Activated CD8-positive, alpha-beta T cell treated with anti-CD3 and anti-CD28 coated beads, Interleukin-2, amount 10 ng/mL, durations not matched to agents 7 days and 5 days (primary cell): Measurements from ENCODE around the gene CHODL. TPM values are rescaled to one million over a fixed set of nuclear protein-coding genes. Genes with fewer than 3 reads are reported as not detected.

ENCODE experiments used
- ATAC-seq: fragments of 150-1000 bp; cut with Tn5 transposase; one replicate; pipeline ENCODE4 v1.10.0; 2021; ENCODE audit warnings: moderate library complexity
- CTCF ChIA-PET: fragments of 350-600 bp; sonication (Branson Sonifier 250); formaldehyde crosslinking; loops from one replicate; lab custom pipeline; 2021; ENCODE audit warnings: antibody characterized with exemption; lab: Charles Lee
- POLR2A ChIA-PET: fragments of 350-600 bp; sonication (Branson Sonifier 250); formaldehyde crosslinking; loops from one replicate; lab custom pipeline; 2021; ENCODE audit warnings: antibody characterized with exemption; lab: Charles Lee
- DNase-seq: peaks from one replicate; pipeline ENCODE4 v3.0.0-alpha.2; 2020
- H3K27ac Mint-ChIP-seq: one replicate; pipeline ENCODE4 v1.8.0; 2021; ENCODE audit warnings: mild to moderate bottlenecking, mixed read lengths
- H3K27me3 Mint-ChIP-seq: one replicate; pipeline ENCODE4 v1.8.0; 2021; ENCODE audit warnings: low read depth, mixed read lengths
- H3K36me3 Mint-ChIP-seq: one replicate; pipeline ENCODE4 v1.8.0; 2021; ENCODE audit warnings: low read depth, mixed read lengths
- H3K4me1 Mint-ChIP-seq: one replicate; pipeline ENCODE4 v1.8.0; 2021; ENCODE audit warnings: low read depth, mixed read lengths
- H3K4me3 Mint-ChIP-seq: one replicate; pipeline ENCODE4 v1.8.0; 2021; ENCODE audit warnings: mild to moderate bottlenecking, mixed read lengths
- H3K9me3 Mint-ChIP-seq: one replicate; pipeline ENCODE4 v1.8.0; 2022; ENCODE audit warnings: mixed read lengths; ENCODE audit not compliant: insufficient read depth
- total RNA-seq, 2 experiments: library from RNA; stranded (reverse); gene quantifications; one replicate each; pipeline ENCODE4 v1.2.3, GENCODE V29; 2021

CHODL gene, protein sequence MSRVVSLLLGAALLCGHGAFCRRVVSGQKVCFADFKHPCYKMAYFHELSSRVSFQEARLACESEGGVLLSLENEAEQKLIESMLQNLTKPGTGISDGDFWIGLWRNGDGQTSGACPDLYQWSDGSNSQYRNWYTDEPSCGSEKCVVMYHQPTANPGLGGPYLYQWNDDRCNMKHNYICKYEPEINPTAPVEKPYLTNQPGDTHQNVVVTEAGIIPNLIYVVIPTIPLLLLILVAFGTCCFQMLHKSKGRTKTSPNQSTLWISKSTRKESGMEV
- not detected for total RNA-seq

DNA sequence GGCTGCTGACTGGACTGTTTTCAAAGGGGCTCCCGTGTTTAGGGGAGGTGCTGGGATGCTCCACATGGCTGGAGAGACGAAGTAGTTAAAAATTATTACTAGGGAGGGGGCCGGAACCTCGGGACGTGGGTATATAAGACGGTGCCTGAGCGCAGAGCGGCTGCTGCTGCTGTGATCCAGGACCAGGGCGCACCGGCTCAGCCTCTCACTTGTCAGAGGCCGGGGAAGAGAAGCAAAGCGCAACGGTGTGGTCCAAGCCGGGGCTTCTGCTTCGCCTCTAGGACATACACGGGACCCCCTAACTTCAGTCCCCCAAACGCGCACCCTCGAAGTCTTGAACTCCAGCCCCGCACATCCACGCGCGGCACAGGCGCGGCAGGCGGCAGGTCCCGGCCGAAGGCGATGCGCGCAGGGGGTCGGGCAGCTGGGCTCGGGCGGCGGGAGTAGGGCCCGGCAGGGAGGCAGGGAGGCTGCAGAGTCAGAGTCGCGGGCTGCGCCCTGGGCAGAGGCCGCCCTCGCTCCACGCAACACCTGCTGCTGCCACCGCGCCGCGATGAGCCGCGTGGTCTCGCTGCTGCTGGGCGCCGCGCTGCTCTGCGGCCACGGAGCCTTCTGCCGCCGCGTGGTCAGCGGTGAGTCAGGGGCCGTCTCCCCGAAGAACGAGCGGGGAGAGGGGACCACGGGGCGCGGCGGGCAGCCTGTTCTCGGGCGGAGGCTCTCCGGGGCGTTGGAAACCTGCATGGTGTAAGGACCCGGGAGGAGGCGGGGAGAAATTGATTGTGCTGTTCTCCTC is at the start of gene CHODL:
CHODL (plus strand) TSS at position 163 of the 793 bp plus-strand sequence; CDS start at position 554, 391 bp downstream.
- Mint-ChIP-seq H3K4me1 (no peaks in the 10 kb centered on the region), H3K27me3 (peaks cover 21% of the 10 kb centered on the region), H3K27ac (no peak within 1 kb of the TSS), H3K4me3 (no peak within 1 kb of the TSS), H3K36me3 (no peaks in the 10 kb centered on the region), H3K9me3 (no peaks in the 10 kb centered on the region)
- POLR2A ChIA-PET, result no interaction called here
- ATAC-seq, result no peak
- CTCF ChIA-PET, result no interaction called here
- DNase-seq, result no peak

DNA sequence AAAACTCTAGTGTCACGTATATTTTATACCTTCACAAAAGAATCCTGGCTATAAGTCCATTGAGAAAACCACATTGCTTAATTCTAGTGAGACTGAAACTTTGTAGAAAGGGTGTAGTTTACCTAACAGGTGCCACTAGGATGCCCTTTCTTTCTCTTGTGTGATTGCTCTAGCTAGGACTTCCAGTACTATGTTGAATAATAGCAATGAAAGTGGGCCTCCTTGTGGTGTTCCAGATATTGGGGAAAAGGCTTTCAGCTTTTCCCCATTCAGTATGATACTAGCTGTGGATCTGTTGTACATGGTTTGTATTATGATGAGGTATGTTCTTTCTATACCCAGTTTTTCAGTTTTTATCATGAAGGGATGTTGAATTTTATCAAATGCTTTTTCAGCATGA is 39.7 kb upstream of the CHODL start:
- Mint-ChIP-seq H3K27ac (no peak overlapping the region), H3K27me3 (no peaks in the 10 kb centered on the region), H3K9me3 (no peaks in the 10 kb centered on the region), H3K4me3 (no peak overlapping the region), H3K36me3 (no peaks in the 10 kb centered on the region), H3K4me1 (no peaks in the 10 kb centered on the region)
- ATAC-seq (no peak), DNase-seq (no peak)
- ChIA-PET CTCF (interaction anchor here (1.6 kb wide), 1 partner anchor 164 kb away, joined by 9 read pairs; no protein-coding TSS in a partner anchor), POLR2A (no interaction called here)

DNA sequence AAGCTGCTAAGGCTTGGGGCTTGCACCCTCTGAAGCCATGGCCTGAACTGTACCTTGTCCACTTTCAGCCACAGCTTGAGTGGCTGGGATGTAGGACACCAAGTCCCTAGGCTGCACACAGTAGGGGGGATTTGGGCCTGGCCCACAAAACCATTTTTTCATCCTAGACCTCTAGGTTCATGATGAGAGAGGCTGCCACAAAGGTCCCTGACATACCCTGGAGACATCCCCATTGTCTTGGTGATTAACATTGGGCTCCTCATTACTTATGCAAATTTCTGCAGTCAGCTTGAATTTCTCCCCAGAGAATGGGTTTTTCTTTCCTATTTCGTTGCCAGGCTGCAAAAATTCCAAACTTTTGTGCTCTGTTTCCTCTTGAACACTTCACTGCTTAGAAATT is 26.3 kb upstream of the CHODL start:
- Mint-ChIP-seq H3K4me3 (no peak overlapping the region), H3K9me3 (peaks cover 15% of the 10 kb centered on the region), H3K36me3 (no peaks in the 10 kb centered on the region), H3K27me3 (no peaks in the 10 kb centered on the region), H3K27ac (no peak overlapping the region), H3K4me1 (no peaks in the 10 kb centered on the region)
- ATAC-seq (no peak), DNase-seq (no peak)
- ChIA-PET POLR2A (no interaction called here), CTCF (no interaction called here)

DNA sequence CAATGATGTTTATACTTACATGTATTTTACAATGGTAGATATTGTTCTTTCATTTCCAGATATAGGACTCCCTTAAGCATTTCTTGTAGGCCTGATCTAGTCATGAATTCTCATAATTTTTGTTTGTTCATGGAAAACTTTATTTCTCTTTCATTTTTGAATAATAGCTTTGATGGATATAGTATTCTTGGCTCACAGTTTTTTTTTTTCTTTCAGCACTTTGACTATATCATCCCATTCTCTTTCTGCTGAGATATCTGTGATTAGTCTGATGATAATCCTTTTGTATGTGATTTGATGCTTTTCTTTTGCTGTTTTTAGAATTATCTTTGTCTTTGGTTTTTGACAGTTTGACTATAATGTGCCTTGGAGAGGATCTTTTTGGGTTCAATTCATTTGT is 24.1 kb upstream of the CHODL start:
- H3K4me3 Mint-ChIP-seq, result no peak overlapping the region
- CTCF ChIA-PET, result no interaction called here
- no peaks in the 10 kb centered on the region for H3K27me3 Mint-ChIP-seq
- H3K9me3 Mint-ChIP-seq, result peaks cover 15% of the 10 kb centered on the region
- ATAC-seq, result no peak
- no peak overlapping the region for H3K27ac Mint-ChIP-seq
- H3K36me3 Mint-ChIP-seq, result no peaks in the 10 kb centered on the region
- DNase-seq, result no peak
- no peaks in the 10 kb centered on the region for H3K4me1 Mint-ChIP-seq
- POLR2A ChIA-PET, result no interaction called here

DNA sequence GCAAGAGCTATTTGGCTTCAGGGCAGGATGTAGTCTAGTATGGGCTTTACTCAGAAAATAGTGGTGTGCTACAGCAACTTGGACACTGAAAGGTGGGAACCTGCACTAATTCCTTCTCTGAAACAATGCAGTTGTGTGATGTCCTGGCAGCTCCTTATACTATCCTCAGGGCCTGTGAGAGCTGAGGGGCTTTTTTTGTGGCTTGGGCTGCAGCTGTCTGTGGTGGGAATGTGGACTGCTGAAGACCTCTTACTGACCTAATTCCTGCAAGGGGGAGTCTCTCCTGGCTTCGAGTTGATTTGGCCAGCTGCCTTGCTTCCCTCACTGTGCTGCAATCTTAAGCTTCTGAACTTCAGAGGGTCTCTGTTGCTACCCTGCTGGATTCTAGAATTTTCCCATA is 22.3 kb upstream of the CHODL start:
- Mint-ChIP-seq H3K4me3 (no peak overlapping the region), H3K36me3 (no peaks in the 10 kb centered on the region), H3K27ac (no peak overlapping the region), H3K4me1 (no peaks in the 10 kb centered on the region), H3K9me3 (peaks cover 15% of the 10 kb centered on the region), H3K27me3 (no peaks in the 10 kb centered on the region)
- POLR2A ChIA-PET, result no interaction called here
- ATAC-seq, result no peak
- CTCF ChIA-PET, result no interaction called here
- no peak for DNase-seq

DNA sequence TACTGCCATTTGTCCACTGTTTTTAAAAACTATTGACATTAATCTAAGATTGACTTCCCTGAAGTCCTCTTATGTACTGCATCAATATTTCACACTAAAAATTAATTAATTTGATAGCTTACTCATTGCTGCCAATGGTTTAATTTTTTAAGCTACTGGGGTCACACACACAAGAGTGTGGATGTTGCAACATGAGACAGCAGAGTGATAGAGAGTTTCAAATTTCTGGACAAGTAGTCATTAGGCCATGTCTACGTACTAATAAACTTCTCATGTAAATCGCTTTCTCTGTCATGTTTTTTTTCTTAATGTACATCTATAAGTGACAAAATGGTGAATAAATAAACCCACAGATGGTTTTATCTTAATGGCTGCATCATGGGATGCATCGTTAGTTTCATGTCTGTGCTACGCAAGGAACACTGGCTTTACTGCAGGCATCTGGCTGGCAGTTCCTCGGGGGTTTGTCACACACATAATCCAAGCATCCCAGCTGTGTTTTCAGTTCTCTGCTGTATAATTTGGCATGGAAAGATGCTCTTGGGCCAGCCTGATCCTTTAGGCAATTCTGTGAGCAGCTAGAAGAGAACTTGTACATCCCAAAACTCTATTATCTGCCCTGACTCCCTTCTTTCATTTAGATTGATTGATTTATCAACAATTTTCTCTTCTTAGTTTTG is 16.4 kb upstream of the CHODL start:
- Mint-ChIP-seq H3K36me3 (no peaks in the 10 kb centered on the region), H3K4me3 (no peak overlapping the region), H3K27ac (no peak overlapping the region), H3K4me1 (no peaks in the 10 kb centered on the region), H3K27me3 (no peaks in the 10 kb centered on the region), H3K9me3 (no peaks in the 10 kb centered on the region)
- ATAC-seq (no peak), DNase-seq (no peak)
- ChIA-PET CTCF (no interaction called here), POLR2A (no interaction called here)

DNA sequence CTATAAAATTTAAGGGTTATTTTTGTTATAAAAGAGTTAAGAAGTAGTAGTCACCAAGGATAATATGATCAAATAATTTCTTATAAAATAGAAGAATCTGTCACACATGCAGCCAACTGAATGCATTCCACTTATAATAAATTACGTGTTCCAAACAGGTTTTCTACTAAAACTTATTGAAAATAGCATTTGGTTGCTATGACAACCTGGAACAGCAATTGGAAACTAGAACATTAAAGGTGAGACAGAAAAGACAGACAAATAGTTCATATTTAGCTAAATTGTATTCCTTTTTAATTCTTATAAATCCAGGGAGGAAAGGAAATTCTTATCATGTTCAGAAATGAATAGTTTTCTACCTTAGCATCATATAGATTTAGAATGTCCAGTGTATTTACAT is 9.1 kb upstream of the CHODL start:
- ATAC-seq, result no peak
- DNase-seq, result no peak
- ChIA-PET CTCF (no interaction called here), POLR2A (no interaction called here)
- no peaks in the 10 kb centered on the region for H3K9me3 Mint-ChIP-seq
- H3K4me1 Mint-ChIP-seq, result no peaks in the 10 kb centered on the region
- no peak overlapping the region for H3K4me3 Mint-ChIP-seq
- no peaks in the 10 kb centered on the region for H3K27me3 Mint-ChIP-seq
- H3K27ac Mint-ChIP-seq, result no peak overlapping the region
- H3K36me3 Mint-ChIP-seq, result no peaks in the 10 kb centered on the region

DNA sequence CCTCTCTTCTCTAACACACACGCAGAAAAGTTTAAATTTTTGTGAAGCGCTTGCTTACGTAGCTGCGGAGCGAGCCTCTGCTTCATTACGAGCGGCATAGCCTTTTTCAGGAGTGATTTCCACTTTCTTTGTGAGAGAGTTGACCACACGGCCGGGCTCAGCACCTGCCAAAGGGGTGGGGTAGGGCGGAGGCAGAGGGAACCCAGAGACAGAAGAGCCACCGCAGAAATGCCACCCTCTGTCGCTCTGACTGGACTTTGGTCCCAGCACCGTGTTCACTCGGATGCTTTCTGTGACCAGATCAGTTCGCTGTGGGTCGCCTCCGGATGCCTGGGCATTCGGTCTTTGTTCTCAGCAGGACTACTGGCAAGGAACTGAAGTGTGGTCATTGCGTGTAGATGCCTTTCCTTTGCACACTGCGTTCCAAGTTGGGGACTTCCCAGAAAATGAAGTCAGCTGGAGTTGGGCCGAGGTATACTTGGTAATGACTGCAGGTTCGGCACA is 883 bp downstream of the CHODL start:
- H3K27me3 Mint-ChIP-seq, result peaks cover 21% of the 10 kb centered on the region
- no peak overlapping the region for H3K27ac Mint-ChIP-seq
- DNase-seq (no peak), ATAC-seq (no peak)
- ChIA-PET CTCF (no interaction called here), POLR2A (no interaction called here)
- H3K4me1 Mint-ChIP-seq, result no peaks in the 10 kb centered on the region
- no peak overlapping the region for H3K4me3 Mint-ChIP-seq
- H3K9me3 Mint-ChIP-seq, result no peaks in the 10 kb centered on the region
- no peaks in the 10 kb centered on the region for H3K36me3 Mint-ChIP-seq

DNA sequence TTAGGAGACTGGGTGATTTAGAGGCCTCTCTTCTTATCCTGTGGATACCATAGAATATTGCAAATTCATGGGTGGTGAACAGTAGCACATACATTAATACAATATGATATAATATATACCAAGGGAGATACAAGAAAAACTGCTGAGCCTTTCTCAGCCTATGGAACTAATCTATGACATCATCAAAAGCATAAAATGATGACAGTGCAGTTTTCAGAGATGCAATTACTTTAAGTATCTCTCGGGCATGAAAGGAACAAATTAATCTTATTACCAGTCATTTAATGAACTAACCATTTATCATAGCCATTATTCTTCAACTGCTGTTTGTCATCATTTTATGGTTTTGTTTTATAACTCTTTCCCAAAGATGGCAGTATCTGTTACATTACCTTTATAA is 3.5 kb downstream of the CHODL start:
- no peaks in the 10 kb centered on the region for H3K9me3 Mint-ChIP-seq
- ATAC-seq, result no peak
- H3K27me3 Mint-ChIP-seq, result peaks cover 21% of the 10 kb centered on the region
- POLR2A ChIA-PET, result no interaction called here
- no peak for DNase-seq
- CTCF ChIA-PET, result no interaction called here
- no peaks in the 10 kb centered on the region for H3K36me3 Mint-ChIP-seq
- no peak overlapping the region for H3K27ac Mint-ChIP-seq
- no peak overlapping the region for H3K4me3 Mint-ChIP-seq
- no peaks in the 10 kb centered on the region for H3K4me1 Mint-ChIP-seq

DNA sequence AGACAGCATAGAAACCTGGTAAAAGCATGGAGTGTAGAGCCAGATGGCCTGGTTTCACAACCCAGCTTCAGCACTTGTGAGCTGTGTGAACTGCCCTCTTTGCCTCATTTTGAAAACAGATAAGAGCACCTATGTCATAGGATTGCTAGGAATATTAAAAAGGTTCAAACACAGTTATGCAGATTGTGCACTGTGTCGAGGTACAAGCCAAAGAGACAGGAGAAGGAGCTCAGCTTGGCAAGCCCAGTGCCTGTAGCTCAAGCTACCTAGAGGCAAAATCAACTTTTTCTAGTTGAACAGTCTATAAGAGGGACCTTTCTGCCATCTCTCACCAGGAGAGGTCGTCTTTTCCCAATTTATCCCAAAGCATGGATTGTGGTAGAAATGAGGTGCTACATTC is 5.0 kb downstream of the CHODL start:
- ChIA-PET POLR2A (no interaction called here), CTCF (no interaction called here)
- DNase-seq, result no peak
- H3K4me3 Mint-ChIP-seq, result no peak overlapping the region
- H3K27ac Mint-ChIP-seq, result no peak overlapping the region
- peaks cover 14% of the 10 kb centered on the region for H3K27me3 Mint-ChIP-seq
- H3K9me3 Mint-ChIP-seq, result no peaks in the 10 kb centered on the region
- H3K4me1 Mint-ChIP-seq, result no peaks in the 10 kb centered on the region
- no peaks in the 10 kb centered on the region for H3K36me3 Mint-ChIP-seq
- ATAC-seq, result no peak

DNA sequence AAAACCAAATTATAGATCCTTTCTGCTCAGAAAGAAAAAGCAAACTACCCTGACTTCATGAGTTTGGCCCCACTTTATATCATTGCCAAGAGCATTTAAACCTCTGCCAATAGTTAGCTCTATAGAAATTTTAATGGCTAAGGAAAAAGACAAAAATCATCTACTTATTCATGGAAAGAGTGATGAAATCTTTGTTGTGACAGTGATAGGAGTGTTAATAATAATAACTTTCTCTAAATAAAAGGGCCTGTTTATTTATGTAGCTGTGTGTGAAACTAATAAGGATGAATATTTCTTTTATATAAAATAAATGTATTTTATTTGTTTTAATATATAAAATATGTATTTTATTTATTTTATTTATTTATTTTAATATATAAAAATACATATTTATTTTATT is 6.4 kb downstream of the CHODL start:
- ChIA-PET CTCF (no interaction called here), POLR2A (no interaction called here)
- no peaks in the 10 kb centered on the region for H3K9me3 Mint-ChIP-seq
- H3K27me3 Mint-ChIP-seq, result peaks cover 3% of the 10 kb centered on the region
- H3K4me3 Mint-ChIP-seq, result no peak overlapping the region
- H3K36me3 Mint-ChIP-seq, result no peaks in the 10 kb centered on the region
- DNase-seq (no peak), ATAC-seq (no peak)
- no peaks in the 10 kb centered on the region for H3K4me1 Mint-ChIP-seq
- H3K27ac Mint-ChIP-seq, result no peak overlapping the region

DNA sequence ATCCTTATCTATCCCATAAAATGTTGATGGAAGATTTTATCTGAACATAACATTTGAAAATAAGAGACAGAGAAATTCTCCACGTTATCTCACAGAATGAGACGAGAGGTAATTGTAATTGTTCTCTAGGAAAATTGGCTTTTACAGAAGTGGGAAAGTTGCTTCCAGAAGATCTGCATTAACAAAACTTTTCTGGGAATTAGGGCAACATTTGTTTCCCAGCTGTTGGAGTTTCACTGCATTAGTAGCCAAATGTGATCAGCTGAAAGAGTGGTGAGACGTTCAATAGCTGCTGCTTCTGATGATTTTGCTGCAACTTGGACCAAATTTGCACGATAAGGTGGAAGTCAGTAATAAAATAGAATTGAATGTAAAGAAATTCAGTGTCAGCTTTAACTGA is 7.6 kb downstream of the CHODL start:
- H3K4me3 Mint-ChIP-seq, result no peak overlapping the region
- no peaks in the 10 kb centered on the region for H3K9me3 Mint-ChIP-seq
- H3K4me1 Mint-ChIP-seq, result no peaks in the 10 kb centered on the region
- no peaks in the 10 kb centered on the region for H3K36me3 Mint-ChIP-seq
- no peaks in the 10 kb centered on the region for H3K27me3 Mint-ChIP-seq
- POLR2A ChIA-PET, result no interaction called here
- DNase-seq (no peak), ATAC-seq (no peak)
- CTCF ChIA-PET, result no interaction called here
- H3K27ac Mint-ChIP-seq, result no peak overlapping the region
